Breast epithelium (tissue), 3 donors: Measurements from ENCODE around the gene GPR137.

ENCODE experiments used
- CTCF ChIP-seq, 3 donors: fragments of 450-650 bp; IDR thresholded peaks; one replicate each; pipeline ENCODE4 v1.5.1; 2016 to 2017; ENCODE audit warnings: antibody characterized with exemption in 3 of 3, mild to moderate bottlenecking in 3 of 3, moderate library complexity in 3 of 3
- POLR2AphosphoS5 ChIP-seq, 3 donors: sonication (generic); formaldehyde crosslinking; IDR thresholded peaks; one replicate each; pipeline ENCODE4 v1.6.1; 2017; ENCODE audit warnings: antibody characterized with exemption in 3 of 3

GRCh38 chr11:64281957-64282770 is 3.5 kb upstream of the GPR137 start:
- TF ChIP-seq POLR2AphosphoS5 (IDR thresholded peaks at IDR 0.05): no peak
- TF ChIP-seq CTCF (IDR thresholded peaks at IDR 0.05): no peak
